Right lobe of liver (tissue), 6 donors: Measurements from ENCODE around the gene PDZD2. TPM values are rescaled to one million over a fixed set of nuclear protein-coding genes. Genes with fewer than 3 reads are reported as not detected.
A peak's percentile ranks its signal among the peaks of the same experiment; 100 is the strongest.
"Not testable (repeated sequence)": the region's sequence is repeated elsewhere in the genome, so short reads cannot be mapped to it uniquely, and the experiment has no call there.

Source experiments
- ATAC-seq, 4 donors: fragments of 200-7000 bp; cut with Tn5 transposase; one replicate each; pipeline ENCODE4 v1.9.1; 2020; ENCODE audit warnings: mild to moderate bottlenecking in 4 of 4, moderate library complexity in 4 of 4
- DNase-seq, 3 donors: peaks; one replicate each; pipeline ENCODE4 v3.0.0-alpha.2; 2020
- H3K27ac ChIP-seq, 3 donors: fragments of 200-600 bp; one replicate each; pipeline ENCODE4 v1.8.0; 2022
- H3K27me3 ChIP-seq, 2 donors: fragments of 200-600 bp; one replicate each; pipeline ENCODE4 v1.8.0; 2022
- H3K36me3 ChIP-seq, 4 donors: fragments of 200-600 bp; sonication (generic) in 1 of 4; one replicate each; pipeline versions ENCODE4 v1.5.1 to v1.8.0; 2017 to 2022; ENCODE audit warnings: control low read depth in 1 of 4
- H3K4me1 ChIP-seq, 4 donors: fragments of 200-600 bp; sonication (generic) in 1 of 4; one replicate each; pipeline versions ENCODE4 v1.5.1 to v1.8.0; 2017 to 2022; ENCODE audit warnings: control low read depth in 1 of 4
- H3K4me3 ChIP-seq, 3 donors: fragments of 200-600 bp; one replicate each; pipeline ENCODE4 v1.8.0; 2022
- H3K9me3 ChIP-seq, 4 donors: fragments of 200-600 bp; sonication (generic) in 1 of 4; one replicate each; pipeline versions ENCODE4 v1.5.1 to v1.8.0; 2017 to 2022; ENCODE audit warnings: control low read depth in 1 of 4
- CTCF ChIP-seq, 4 donors: fragments of 200-600 bp in 3 of 4; fragments of 450-650 bp in 1 of 4; IDR thresholded peaks; one replicate each; pipeline versions ENCODE4 v1.5.1 to v1.8.0; 2016 to 2022; ENCODE audit warnings: antibody characterized with exemption in 4 of 4, mild to moderate bottlenecking in 2 of 4
- POLR2A ChIP-seq: fragments of 450-650 bp; IDR thresholded peaks from one replicate; pipeline ENCODE4 v1.6.1; 2017; ENCODE audit warnings: antibody characterized with exemption, mild to moderate bottlenecking
- WGBS: methylation state at CpG from one replicate; pipeline ENCODE4 v1.1.6; 2018; ENCODE audit warnings: low coverage, low lambda C conversion rate; ENCODE audit not compliant: insufficient coverage; ENCODE audit errors: missing lambda C conversion rate; 5-methylcytosine and 5-hydroxymethylcytosine counted together
- intact Hi-C, 2 donors: fragments of 100-400 bp; cut with DNase I; formaldehyde crosslinking; loops; one replicate each; pipeline versions ENCODE4 v1.11.2 to v1.14.1; 2022
- total RNA-seq, 6 experiments: library from RNA; depleted of rRNA in 2 of 6; stranded (reverse); fragments of >200 nt in 2 of 6; fragmentation: NEBNext Ultra II Directional in 3 of 6; extraction: Animal tissue kit (Norgen Biotek cat#: 25700) in 3 of 6; gene quantifications; one replicate each; pipeline versions ENCODE4 v1.1.0 to v1.2.4, GENCODE V29; 2016 to 2023
- donor health status: DM: no; HTN: yes; CAD: no.
- donor health status: DM: no; HTN: no; CAD: no.
- donor health status: DM: no; HTN: no; CAD: no.
- donor health status: DM: no; HTN: yes; CAD: no.
- donor health status: DM: no; HTN: yes; CAD: no.

PDZD2 gene
- total RNA-seq, 6 experiments from 2014 or later = 0.43 to 1.9 (median 0.88) TPM

- WGBS = no CpG with 5 or more reads among the region's 31 CpGs
- intact Hi-C loops, DNase-seq: not testable (repeated sequence)
These were observed 401.3 kb downstream of the PDZD2 start for GRCh38 chr5:32040181-32040695.

GRCh38 chr5:32042551-32042961 is 403.6 kb downstream of the PDZD2 start:
- intact Hi-C loops = no loop called here
- no peaks in the 10 kb centered on the region for H3K27me3 ChIP-seq
- WGBS = 61% methylated on average over 7 of the region's 7 CpGs
- DNase-seq = no peak
- ATAC-seq = peak; percentile 22 to 60 (median 27)
- no peak overlapping the region for H3K4me3 ChIP-seq
- no peaks in the 10 kb centered on the region for H3K36me3 ChIP-seq
- H3K4me1 ChIP-seq = no peaks in the 10 kb centered on the region
- no peak overlapping the region for H3K27ac ChIP-seq
- no peaks in the 10 kb centered on the region for H3K9me3 ChIP-seq
- TF ChIP-seq CTCF (IDR thresholded peaks at IDR 0.05) = no peak
- no peak for TF ChIP-seq POLR2A

More at GRCh38 chr5:32040181-32040695, 401.3 kb downstream of the PDZD2 start:
- not testable (repeated sequence) for H3K27me3 ChIP-seq, H3K4me3 ChIP-seq, H3K27ac ChIP-seq, H3K36me3 ChIP-seq, ATAC-seq, H3K4me1 ChIP-seq, H3K9me3 ChIP-seq

- no peak overlapping the region for H3K4me3 ChIP-seq
- no peaks in the 10 kb centered on the region for H3K36me3 ChIP-seq
- 65% methylated on average over 5 of the region's 5 CpGs for WGBS
- no peak for TF ChIP-seq CTCF (IDR thresholded peaks at IDR 0.05)
- no peak for TF ChIP-seq POLR2A
- no peaks in the 10 kb centered on the region for H3K27me3 ChIP-seq
- no peaks in the 10 kb centered on the region for H3K4me1 ChIP-seq
- DNase-seq = no peak
- intact Hi-C loops = no loop called here
- ATAC-seq = no peak
- no peak overlapping the region for H3K27ac ChIP-seq
- H3K9me3 ChIP-seq = no peaks in the 10 kb centered on the region
These were observed 404.2 kb downstream of the PDZD2 start for GRCh38 chr5:32043105-32043504.

GRCh38 chr5:32044434-32044833 is 405.5 kb downstream of the PDZD2 start:
- ATAC-seq (no peak), DNase-seq (no peak)
- no peaks in the 10 kb centered on the region for H3K4me1 ChIP-seq
- H3K9me3 ChIP-seq = no peaks in the 10 kb centered on the region
- H3K4me3 ChIP-seq = no peak overlapping the region
- H3K36me3 ChIP-seq = no peaks in the 10 kb centered on the region
- intact Hi-C loops = no loop called here
- no peaks in the 10 kb centered on the region for H3K27me3 ChIP-seq
- TF ChIP-seq CTCF (IDR thresholded peaks at IDR 0.05) = no peak
- TF ChIP-seq POLR2A = no peak
- 65% methylated on average over 7 of the region's 7 CpGs for WGBS
- H3K27ac ChIP-seq = no peak overlapping the region

- intact Hi-C loops = no loop called here
- TF ChIP-seq CTCF (IDR thresholded peaks at IDR 0.05) (no peak), POLR2A (no peak)
- H3K27ac ChIP-seq = no peak overlapping the region
- no peaks in the 10 kb centered on the region for H3K9me3 ChIP-seq
- DNase-seq = no peak
- H3K4me3 ChIP-seq = no peak overlapping the region
- ATAC-seq = no peak
- H3K27me3 ChIP-seq = no peaks in the 10 kb centered on the region
- H3K36me3 ChIP-seq = no peaks in the 10 kb centered on the region
- no peaks in the 10 kb centered on the region for H3K4me1 ChIP-seq
These were observed 406.0 kb downstream of the PDZD2 start for GRCh38 chr5:32044939-32045338.
